ENCODE results near the gene PRKD2. TPM values are rescaled to one million over a fixed set of nuclear protein-coding genes. Genes with fewer than 3 reads are reported as not detected.

The PRKD2 gene
- total RNA-seq, 1 donor, result 9.7 TPM

GRCh38 chr19:46746281-46747057, 29.6 kb upstream of the PRKD2 start, which contains the start of gene STRN4:
Gene STRN4 (minus strand): TSS chr19:46746450. CDS start chr19:46746430, 20 bp downstream.
- no peak for TF ChIP-seq CTCF (IDR thresholded peaks at IDR 0.05; ENCODE audit: insufficient read depth, low read length)
- H3K4me3 ChIP-seq (ENCODE audit: low read depth, low read length), result peak within 1 kb of the TSS; percentile 95
- DNase-seq (ENCODE audit: low read depth), result no peak

- DNase-seq (ENCODE audit: low read depth), result no peak
- TF ChIP-seq CTCF (IDR thresholded peaks at IDR 0.05; ENCODE audit: insufficient read depth, low read length), result no peak
- H3K4me3 ChIP-seq (ENCODE audit: low read depth, low read length), result peak within 1 kb of the TSS; percentile 95
These were observed 28.8 kb upstream of the PRKD2 start, which contains the start of gene FKRP for GRCh38 chr19:46745521-46746280. Gene FKRP (plus strand): TSS chr19:46746057. CDS start chr19:46755451, 9,394 bp downstream.

GRCh38 chr19:46745030-46745429, 28.1 kb upstream of the PRKD2 start:
- H3K4me3 ChIP-seq (ENCODE audit: low read depth, low read length), result peak overlapping the region; percentile 95
- no peak for TF ChIP-seq CTCF (IDR thresholded peaks at IDR 0.05; ENCODE audit: insufficient read depth, low read length)
- DNase-seq (ENCODE audit: low read depth), result no peak

- peak overlapping the region; percentile 95 for H3K4me3 ChIP-seq (ENCODE audit: low read depth, low read length)
- TF ChIP-seq CTCF (IDR thresholded peaks at IDR 0.05; ENCODE audit: insufficient read depth, low read length), result no peak
- DNase-seq (ENCODE audit: low read depth), result no peak
These were observed 27.2 kb upstream of the PRKD2 start for GRCh38 chr19:46744005-46744691.

GRCh38 chr19:46742926-46743480, 26.1 kb upstream of the PRKD2 start:
- H3K4me3 ChIP-seq (ENCODE audit: low read depth, low read length), result no peak overlapping the region
- no peak for DNase-seq (ENCODE audit: low read depth)
- TF ChIP-seq CTCF (IDR thresholded peaks at IDR 0.05; ENCODE audit: insufficient read depth, low read length), result no peak

- no peak for TF ChIP-seq CTCF (IDR thresholded peaks at IDR 0.05; ENCODE audit: insufficient read depth, low read length)
- no peak for DNase-seq (ENCODE audit: low read depth)
- H3K4me3 ChIP-seq (ENCODE audit: low read depth, low read length), result no peak overlapping the region
These were observed 24.5 kb upstream of the PRKD2 start for GRCh38 chr19:46741447-46741846.
